Activated T-cell treated with anti-CD3 and anti-CD28 coated beads for 1 hour (primary cell): ENCODE data around the gene HOXD3.

Experiments used
- DNase-seq: peaks from one replicate; pipeline ENCODE4 v3.0.0-alpha.2; 2020; ENCODE audit warnings: low read depth

The HOXD3 gene

GRCh38 chr2:176162911-176163671 is 6.0 kb downstream of the HOXD3 start:
- no peak for DNase-seq

GRCh38 chr2:176163672-176164056 is 6.6 kb downstream of the HOXD3 start:
- DNase-seq: no peak

- DNase-seq: no peak
These were observed 7.1 kb downstream of the HOXD3 start for GRCh38 chr2:176164201-176164600.

GRCh38 chr2:176164611-176165369 is 7.7 kb downstream of the HOXD3 start:
- DNase-seq: no peak

GRCh38 chr2:176165370-176166050 is 8.4 kb downstream of the HOXD3 start:
- DNase-seq: no peak

- no peak for DNase-seq
These were observed 9.2 kb downstream of the HOXD3 start for GRCh38 chr2:176166272-176166671.

GRCh38 chr2:176167398-176167797 is 10.3 kb downstream of the HOXD3 start:
- DNase-seq: no peak

GRCh38 chr2:176169181-176169580 is 12.1 kb downstream of the HOXD3 start:
- DNase-seq: no peak

GRCh38 chr2:176169711-176170110 is 12.6 kb downstream of the HOXD3 start:
- DNase-seq: no peak

- DNase-seq: no peak
These were observed 13.6 kb downstream of the HOXD3 start for GRCh38 chr2:176170602-176171305.

GRCh38 chr2:176171351-176172006 is 14.4 kb downstream of the HOXD3 start:
- no peak for DNase-seq

- DNase-seq: no peak
These were observed 15.1 kb downstream of the HOXD3 start for GRCh38 chr2:176172007-176172894.

- DNase-seq: no peak
These were observed 15.9 kb downstream of the HOXD3 start for GRCh38 chr2:176172895-176173566.

- no peak for DNase-seq
These were observed 16.7 kb downstream of the HOXD3 start for GRCh38 chr2:176173567-176174381.

GRCh38 chr2:176174382-176174823 is 17.3 kb downstream of the HOXD3 start:
- DNase-seq: no peak

GRCh38 chr2:176174824-176175708 is 18.0 kb downstream of the HOXD3 start:
- DNase-seq: no peak

- no peak for DNase-seq
These were observed 18.9 kb downstream of the HOXD3 start for GRCh38 chr2:176175709-176176607.
